Large intestine (tissue), 3 donors: ENCODE measurements around the gene RXFP2. TPM values are rescaled to one million over a fixed set of nuclear protein-coding genes. Genes with fewer than 3 reads are reported as not detected.

Source experiments
- DNase-seq, 2 donors: peaks; one replicate each; pipeline versions ENCODE4 v3.0.0 to v3.0.0-alpha.2; 2013
- H3K27ac ChIP-seq: one replicate; pipeline ENCODE4 v1.5.1; 2013; ENCODE audit warnings: low read length
- H3K27me3 ChIP-seq: 2 replicates; pipeline ENCODE4 v1.6.1; 2013; ENCODE audit warnings: low read length; ENCODE audit not compliant: control insufficient read depth, insufficient read depth
- H3K36me3 ChIP-seq: 2 replicates; pipeline ENCODE4 v1.6.1; 2013; ENCODE audit warnings: low read length; ENCODE audit not compliant: control insufficient read depth, insufficient read depth
- H3K4me1 ChIP-seq: one replicate; pipeline ENCODE4 v1.6.1; 2013; ENCODE audit warnings: low read length; ENCODE audit not compliant: control insufficient read depth, insufficient read depth
- H3K4me3 ChIP-seq: one replicate; pipeline ENCODE4 v1.5.1; 2013; ENCODE audit warnings: low read length
- H3K9me3 ChIP-seq: one replicate; pipeline ENCODE4 v1.6.1; 2013; ENCODE audit warnings: mild to moderate bottlenecking, low read depth, low read length, moderate library complexity; ENCODE audit not compliant: control insufficient read depth
- WGBS: methylation state at CpG from one replicate; pipeline ENCODE4 v1.1.5; 2013; ENCODE audit warnings: low lambda C conversion rate; ENCODE audit not compliant: insufficient coverage; 5-methylcytosine and 5-hydroxymethylcytosine counted together
- polyA plus RNA-seq: library from polyadenylated mRNA; unstranded; fragments of 120-200 nt; gene quantifications from one replicate; pipeline ENCODE4 v1.2.1, GENCODE V29; 2013

The RXFP2 gene
- polyA plus RNA-seq, 1 donor, result not detected

DNA sequence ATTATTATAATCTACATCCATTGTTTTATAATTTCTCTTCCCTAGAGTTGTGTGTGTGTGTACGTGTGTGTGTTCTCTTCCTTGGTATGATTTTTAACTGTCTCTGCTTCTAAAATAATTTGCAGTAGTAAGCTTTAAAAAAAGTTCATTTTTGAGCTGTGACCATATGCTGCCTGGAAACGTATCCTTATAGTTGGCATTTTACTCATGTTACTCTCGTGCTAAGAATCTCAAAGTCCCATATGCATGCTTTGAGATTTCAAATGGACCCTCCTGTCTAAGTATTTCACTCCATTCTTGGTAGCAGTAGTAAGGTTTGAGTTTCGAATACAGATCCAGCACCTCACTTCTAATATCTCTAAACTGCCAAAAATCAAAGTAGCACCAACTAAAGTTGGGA lies 109.9 kb downstream of the RXFP2 start:
- no peak for DNase-seq
- Histone ChIP-seq H3K9me3 (no peaks in the 10 kb centered on the region), H3K4me3 (no peak overlapping the region), H3K36me3 (no peaks in the 10 kb centered on the region), H3K27me3 (peaks cover 47% of the 10 kb centered on the region), H3K27ac (no peak overlapping the region), H3K4me1 (peaks cover 4% of the 10 kb centered on the region)
- WGBS, result 88% methylated on average over 1 of the region's 4 CpGs

DNA sequence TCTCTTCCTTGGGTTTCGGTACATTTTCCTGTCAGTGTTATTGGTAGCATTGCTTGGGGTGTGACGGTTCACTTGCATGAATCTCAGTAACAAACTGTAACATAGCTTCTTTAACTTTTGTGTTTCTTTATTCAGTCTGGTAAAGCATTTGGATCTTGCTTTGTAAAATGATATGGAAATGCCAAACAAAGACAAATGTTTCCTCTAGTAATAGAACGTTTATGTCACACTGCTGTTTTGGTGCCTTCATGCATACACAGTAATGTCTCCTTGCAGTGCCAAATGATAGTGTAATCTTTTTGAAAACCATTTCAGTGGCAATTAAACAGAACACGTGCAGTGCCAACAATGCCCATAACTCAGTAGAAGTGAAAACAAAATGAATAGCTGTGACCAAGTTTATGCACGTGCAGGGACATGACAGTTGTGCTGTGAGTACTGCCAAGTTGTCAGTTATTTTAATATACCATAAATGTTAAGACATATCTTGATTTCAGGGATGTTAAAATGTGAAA lies 110.8 kb downstream of the RXFP2 start:
- H3K27me3 ChIP-seq, result peaks cover 39% of the 10 kb centered on the region
- H3K27ac ChIP-seq, result no peak overlapping the region
- no peaks in the 10 kb centered on the region for H3K9me3 ChIP-seq
- peaks cover 4% of the 10 kb centered on the region for H3K4me1 ChIP-seq
- no peak for DNase-seq
- no peak overlapping the region for H3K4me3 ChIP-seq
- 90% methylated on average over 2 of the region's 5 CpGs for WGBS
- no peaks in the 10 kb centered on the region for H3K36me3 ChIP-seq

DNA sequence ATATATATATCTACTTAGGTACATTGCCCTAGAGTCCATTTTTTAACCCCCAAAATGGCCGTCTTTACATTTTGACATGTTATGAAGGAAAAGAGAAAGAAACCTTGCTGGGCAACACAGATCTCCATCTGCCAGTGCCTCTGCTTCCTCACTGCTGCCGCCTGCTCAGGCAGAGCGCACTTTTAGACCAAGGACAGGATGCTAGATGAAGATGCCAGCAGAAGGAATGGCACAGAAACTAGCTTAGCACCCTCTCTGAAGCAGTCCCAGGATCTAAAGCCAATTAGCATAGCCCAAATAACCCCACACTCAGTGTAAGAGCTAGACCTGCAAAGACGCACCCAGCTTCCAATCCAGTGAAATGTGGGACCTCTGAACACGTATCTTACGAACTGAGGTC lies 111.9 kb downstream of the RXFP2 start:
- Histone ChIP-seq H3K27ac (no peak overlapping the region), H3K9me3 (no peaks in the 10 kb centered on the region), H3K27me3 (peaks cover 34% of the 10 kb centered on the region), H3K4me3 (no peak overlapping the region), H3K36me3 (no peaks in the 10 kb centered on the region), H3K4me1 (peaks cover 4% of the 10 kb centered on the region)
- WGBS, result no CpG with 5 or more reads among the region's 6 CpGs
- no peak for DNase-seq
